ENCODE data around the gene IHH. TPM values are rescaled to one million over a fixed set of nuclear protein-coding genes. Genes with fewer than 3 reads are reported as not detected.

The IHH gene
- total RNA-seq, 1 donor: under 0.01 TPM

- H3K4me1 ChIP-seq (ENCODE audit: insufficient read depth, low read length): no peaks in the 10 kb centered on the region
- H3K4me2 ChIP-seq (ENCODE audit: insufficient read depth, low read length): no peak overlapping the region
- H3K9me3 ChIP-seq (ENCODE audit: low read depth, low read length): no peaks in the 10 kb centered on the region
- H3K79me2 ChIP-seq (ENCODE audit: insufficient read depth, low read length): no peaks in the 10 kb centered on the region
- no peak for DNase-seq (ENCODE audit: insufficient read length, low spot score, missing footprints)
- no peak for TF ChIP-seq CTCF (IDR thresholded peaks at IDR 0.05; ENCODE audit: extremely low read depth, low read depth, low read length)
- no peak overlapping the region for H3K4me3 ChIP-seq (ENCODE audit: insufficient read depth, low read length)
- H3K27me3 ChIP-seq (ENCODE audit: insufficient read depth, low read length): no peaks in the 10 kb centered on the region
- no peak overlapping the region for H2AFZ ChIP-seq (ENCODE audit: low read length)
- no peaks in the 10 kb centered on the region for H3K36me3 ChIP-seq (ENCODE audit: insufficient read depth, low read length)
- no peak overlapping the region for H3K27ac ChIP-seq (ENCODE audit: low read depth, low read length)
- H4K20me1 ChIP-seq (ENCODE audit: insufficient read depth, low read length): no peaks in the 10 kb centered on the region
These were observed 25.5 kb upstream of the IHH start for GRCh38 chr2:219086196-219086595.

- Histone ChIP-seq H3K27ac (ENCODE audit: low read depth, low read length) (no peak overlapping the region), H3K79me2 (ENCODE audit: insufficient read depth, low read length) (no peaks in the 10 kb centered on the region), H3K27me3 (ENCODE audit: insufficient read depth, low read length) (no peaks in the 10 kb centered on the region), H4K20me1 (ENCODE audit: insufficient read depth, low read length) (peaks cover 2% of the 10 kb centered on the region), H3K4me1 (ENCODE audit: insufficient read depth, low read length) (peaks cover 2% of the 10 kb centered on the region), H3K9me3 (ENCODE audit: low read depth, low read length) (no peaks in the 10 kb centered on the region), H3K4me3 (ENCODE audit: insufficient read depth, low read length) (no peak overlapping the region), H2AFZ (ENCODE audit: low read length) (no peak overlapping the region), H3K36me3 (ENCODE audit: insufficient read depth, low read length) (no peaks in the 10 kb centered on the region), H3K4me2 (ENCODE audit: insufficient read depth, low read length) (no peak overlapping the region)
- DNase-seq (ENCODE audit: insufficient read length, low spot score, missing footprints): no peak
- no peak for TF ChIP-seq CTCF (IDR thresholded peaks at IDR 0.05; ENCODE audit: extremely low read depth, low read depth, low read length)
These were observed 24.1 kb upstream of the IHH start for GRCh38 chr2:219084791-219085190.

GRCh38 chr2:219082332-219082958 lies 21.7 kb upstream of the IHH start:
- DNase-seq (ENCODE audit: insufficient read length, low spot score, missing footprints): no peak
- peaks cover 11% of the 10 kb centered on the region for H4K20me1 ChIP-seq (ENCODE audit: insufficient read depth, low read length)
- H3K4me3 ChIP-seq (ENCODE audit: insufficient read depth, low read length): no peak overlapping the region
- H3K4me2 ChIP-seq (ENCODE audit: insufficient read depth, low read length): no peak overlapping the region
- no peaks in the 10 kb centered on the region for H3K27me3 ChIP-seq (ENCODE audit: insufficient read depth, low read length)
- no peak for TF ChIP-seq CTCF (IDR thresholded peaks at IDR 0.05; ENCODE audit: extremely low read depth, low read depth, low read length)
- H3K79me2 ChIP-seq (ENCODE audit: insufficient read depth, low read length): no peaks in the 10 kb centered on the region
- H3K9me3 ChIP-seq (ENCODE audit: low read depth, low read length): no peaks in the 10 kb centered on the region
- H2AFZ ChIP-seq (ENCODE audit: low read length): no peak overlapping the region
- no peak overlapping the region for H3K27ac ChIP-seq (ENCODE audit: low read depth, low read length)
- peaks cover 8% of the 10 kb centered on the region for H3K4me1 ChIP-seq (ENCODE audit: insufficient read depth, low read length)
- no peaks in the 10 kb centered on the region for H3K36me3 ChIP-seq (ENCODE audit: insufficient read depth, low read length)

GRCh38 chr2:219081701-219082331 lies 21.1 kb upstream of the IHH start:
- TF ChIP-seq CTCF (IDR thresholded peaks at IDR 0.05; ENCODE audit: extremely low read depth, low read depth, low read length): no peak
- H3K27me3 ChIP-seq (ENCODE audit: insufficient read depth, low read length): no peaks in the 10 kb centered on the region
- no peaks in the 10 kb centered on the region for H3K36me3 ChIP-seq (ENCODE audit: insufficient read depth, low read length)
- H3K27ac ChIP-seq (ENCODE audit: low read depth, low read length): no peak overlapping the region
- H3K9me3 ChIP-seq (ENCODE audit: low read depth, low read length): no peaks in the 10 kb centered on the region
- H3K4me3 ChIP-seq (ENCODE audit: insufficient read depth, low read length): no peak overlapping the region
- H3K79me2 ChIP-seq (ENCODE audit: insufficient read depth, low read length): no peaks in the 10 kb centered on the region
- H3K4me1 ChIP-seq (ENCODE audit: insufficient read depth, low read length): peaks cover 8% of the 10 kb centered on the region
- H3K4me2 ChIP-seq (ENCODE audit: insufficient read depth, low read length): no peak overlapping the region
- DNase-seq (ENCODE audit: insufficient read length, low spot score, missing footprints): no peak
- H2AFZ ChIP-seq (ENCODE audit: low read length): no peak overlapping the region
- peaks cover 11% of the 10 kb centered on the region for H4K20me1 ChIP-seq (ENCODE audit: insufficient read depth, low read length)
